DOHH2 (cell line): ENCODE measurements around the gene CAPN14.

Source experiments
- CTCF ChIP-seq: fragments of 200-600 bp; sonication (generic); IDR thresholded peaks from one replicate; pipeline ENCODE4 v1.5.1; 2014; ENCODE audit warnings: antibody characterized with exemption, mild to moderate bottlenecking, low read depth, low read length; ENCODE audit not compliant: poor library complexity, severe bottlenecking
- EZH2phosphoT487 ChIP-seq: fragments of 200-600 bp; sonication (generic); IDR thresholded peaks from 2 replicates; pipeline ENCODE4 v1.6.1; 2017; ENCODE audit warnings: borderline replicate concordance, mild to moderate bottlenecking, antibody characterized with exemption, low read length, moderate library complexity, mixed read lengths

DNA sequence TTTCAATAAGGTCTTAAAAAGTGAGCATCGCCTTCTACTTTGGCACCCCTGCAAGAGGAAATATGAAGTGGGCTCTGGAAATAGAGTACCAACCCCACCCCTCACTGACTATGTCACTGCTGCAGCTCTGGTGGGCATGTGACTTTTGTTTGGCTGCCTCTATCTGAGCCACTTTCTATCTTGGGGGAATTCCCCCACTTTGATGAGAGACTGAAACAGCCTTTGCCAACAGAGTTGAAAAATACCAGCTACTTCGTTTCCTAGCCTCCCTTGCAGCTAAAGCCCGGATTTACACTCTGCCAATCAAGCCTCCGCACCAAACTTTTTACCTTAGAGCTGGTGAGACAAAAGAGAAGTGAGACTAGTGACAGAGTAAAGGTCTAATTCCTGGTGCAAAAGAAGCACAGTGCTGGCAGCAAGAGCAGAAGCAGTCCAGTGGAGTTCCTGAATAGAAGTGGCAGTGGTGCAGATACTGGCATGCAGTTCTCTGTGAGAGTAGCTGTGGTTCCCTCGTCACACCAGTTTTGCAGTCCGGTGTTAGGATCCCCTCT is 67.1 kb downstream of the CAPN14 start:
- no peak for TF ChIP-seq CTCF
- TF ChIP-seq EZH2phosphoT487, result no peak
